ENCODE results near the gene PNMA1. TPM values are rescaled to one million over a fixed set of nuclear protein-coding genes. Genes with fewer than 3 reads are reported as not detected.

The PNMA1 gene
- total and polyA plus RNA-seq, 2 of the 13 experiments (the other 11 are each of a cell fraction or from before 2014, with no cell fraction given) = 7.0 to 8.3 TPM

DNA sequence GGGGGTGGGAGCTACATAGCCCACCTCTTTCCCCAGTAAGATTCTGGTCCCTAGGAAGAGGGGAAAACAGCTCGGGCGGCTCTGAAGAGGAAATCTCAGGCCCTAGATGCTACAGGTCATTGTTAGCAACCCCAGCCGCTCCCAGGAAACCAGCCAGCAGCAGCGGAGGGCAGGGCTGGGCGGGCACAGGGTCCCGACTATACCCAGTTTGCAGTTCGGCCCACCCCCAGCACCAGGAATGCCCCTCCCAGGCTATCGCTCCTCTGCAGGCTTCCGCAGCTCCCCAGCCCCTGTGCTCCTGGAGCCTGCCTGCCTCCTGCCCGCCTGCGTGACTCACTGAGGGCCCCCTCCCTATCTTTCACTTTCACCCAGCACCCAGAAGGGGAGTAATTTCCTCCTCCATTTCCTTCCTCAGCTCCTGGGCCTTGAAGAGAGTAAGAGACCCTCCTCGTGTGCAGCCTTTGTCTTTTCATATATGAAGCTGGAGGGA is 27.2 kb upstream of the PNMA1 start (continued):
- TF ChIP-seq, protein P1, sequence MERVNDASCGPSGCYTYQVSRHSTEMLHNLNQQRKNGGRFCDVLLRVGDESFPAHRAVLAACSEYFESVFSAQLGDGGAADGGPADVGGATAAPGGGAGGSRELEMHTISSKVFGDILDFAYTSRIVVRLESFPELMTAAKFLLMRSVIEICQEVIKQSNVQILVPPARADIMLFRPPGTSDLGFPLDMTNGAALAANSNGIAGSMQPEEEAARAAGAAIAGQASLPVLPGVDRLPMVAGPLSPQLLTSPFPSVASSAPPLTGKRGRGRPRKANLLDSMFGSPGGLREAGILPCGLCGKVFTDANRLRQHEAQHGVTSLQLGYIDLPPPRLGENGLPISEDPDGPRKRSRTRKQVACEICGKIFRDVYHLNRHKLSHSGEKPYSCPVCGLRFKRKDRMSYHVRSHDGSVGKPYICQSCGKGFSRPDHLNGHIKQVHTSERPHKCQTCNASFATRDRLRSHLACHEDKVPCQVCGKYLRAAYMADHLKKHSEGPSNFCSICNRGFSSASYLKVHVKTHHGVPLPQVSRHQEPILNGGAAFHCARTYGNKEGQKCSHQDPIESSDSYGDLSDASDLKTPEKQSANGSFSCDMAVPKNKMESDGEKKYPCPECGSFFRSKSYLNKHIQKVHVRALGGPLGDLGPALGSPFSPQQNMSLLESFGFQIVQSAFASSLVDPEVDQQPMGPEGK (CRISPR knock-in tag; IDR thresholded peaks at IDR 0.05) = peak; percentile 89
- no peak for TF ChIP-seq SYNCRIP (IDR thresholded peaks at IDR 0.05; ENCODE audit: insufficient read depth, low read depth, low read length)
- TF ChIP-seq HNRNPLL (IDR thresholded peaks at IDR 0.05; ENCODE audit: low read depth, low read length, poor library complexity, severe bottlenecking) = peak; percentile 40
- no peak for TF ChIP-seq LCORL (IDR thresholded peaks at IDR 0.05)
- no peak for TF ChIP-seq LCORL (CRISPR knock-in tag; IDR thresholded peaks at IDR 0.05)
- no peak for TF ChIP-seq MAZ (IDR thresholded peaks at IDR 0.05; ENCODE audit: borderline replicate concordance, low read depth, low read length)
- TF ChIP-seq MAZ (CRISPR knock-in tag; IDR thresholded peaks at IDR 0.05; ENCODE audit: low read depth) = 0 out of 2 replicates have a peak, but pooled peaks have one; percentile 39
- no peak for TF ChIP-seq ARID2 (CRISPR knock-in tag; IDR thresholded peaks at IDR 0.05; ENCODE audit: borderline replicate concordance)
- no peak for TF ChIP-seq TCF12 (IDR thresholded peaks at IDR 0.05)
- TF ChIP-seq TCF12 (CRISPR knock-in tag; IDR thresholded peaks at IDR 0.05) = no peak
- TF ChIP-seq ZMYM3 (CRISPR knock-in tag; IDR thresholded peaks at IDR 0.05) = no peak
- TF ChIP-seq NFYC (CRISPR knock-in tag; IDR thresholded peaks at IDR 0.05) = no peak
- TF ChIP-seq SIX1 (CRISPR knock-in tag; IDR thresholded peaks at IDR 0.05; ENCODE audit: borderline replicate concordance) = no peak
- TF ChIP-seq ZNF839 (CRISPR knock-in tag; IDR thresholded peaks at IDR 0.05; ENCODE audit: borderline replicate concordance) = no peak
- TF ChIP-seq, protein P2, sequence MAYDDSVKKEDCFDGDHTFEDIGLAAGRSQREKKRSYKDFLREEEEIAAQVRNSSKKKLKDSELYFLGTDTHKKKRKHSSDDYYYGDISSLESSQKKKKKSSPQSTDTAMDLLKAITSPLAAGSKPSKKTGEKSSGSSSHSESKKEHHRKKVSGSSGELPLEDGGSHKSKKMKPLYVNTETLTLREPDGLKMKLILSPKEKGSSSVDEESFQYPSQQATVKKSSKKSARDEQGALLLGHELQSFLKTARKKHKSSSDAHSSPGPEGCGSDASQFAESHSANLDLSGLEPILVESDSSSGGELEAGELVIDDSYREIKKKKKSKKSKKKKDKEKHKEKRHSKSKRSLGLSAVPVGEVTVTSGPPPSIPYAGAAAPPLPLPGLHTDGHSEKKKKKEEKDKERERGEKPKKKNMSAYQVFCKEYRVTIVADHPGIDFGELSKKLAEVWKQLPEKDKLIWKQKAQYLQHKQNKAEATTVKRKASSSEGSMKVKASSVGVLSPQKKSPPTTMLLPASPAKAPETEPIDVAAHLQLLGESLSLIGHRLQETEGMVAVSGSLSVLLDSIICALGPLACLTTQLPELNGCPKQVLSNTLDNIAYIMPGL (CRISPR knock-in tag; IDR thresholded peaks at IDR 0.05; ENCODE audit: borderline replicate concordance in 1 of 2, low read depth in 1 of 2) = no peak
- no peak for TF ChIP-seq ATF7 (IDR thresholded peaks at IDR 0.05)
- no peak for TF ChIP-seq ATF7 (CRISPR knock-in tag; IDR thresholded peaks at IDR 0.05)
- no peak for TF ChIP-seq ETV5 (CRISPR knock-in tag; IDR thresholded peaks at IDR 0.05; ENCODE audit: borderline replicate concordance)
- no peak for TF ChIP-seq ZNF251 (CRISPR knock-in tag; IDR thresholded peaks at IDR 0.05)
- TF ChIP-seq ZKSCAN1 (IDR thresholded peaks at IDR 0.05; ENCODE audit: low read length) = no peak
- TF ChIP-seq SSRP1 (CRISPR knock-in tag; IDR thresholded peaks at IDR 0.05) = no peak
- TF ChIP-seq STAT5B (CRISPR knock-in tag; IDR thresholded peaks at IDR 0.05) = no peak
- TF ChIP-seq, protein P3, sequence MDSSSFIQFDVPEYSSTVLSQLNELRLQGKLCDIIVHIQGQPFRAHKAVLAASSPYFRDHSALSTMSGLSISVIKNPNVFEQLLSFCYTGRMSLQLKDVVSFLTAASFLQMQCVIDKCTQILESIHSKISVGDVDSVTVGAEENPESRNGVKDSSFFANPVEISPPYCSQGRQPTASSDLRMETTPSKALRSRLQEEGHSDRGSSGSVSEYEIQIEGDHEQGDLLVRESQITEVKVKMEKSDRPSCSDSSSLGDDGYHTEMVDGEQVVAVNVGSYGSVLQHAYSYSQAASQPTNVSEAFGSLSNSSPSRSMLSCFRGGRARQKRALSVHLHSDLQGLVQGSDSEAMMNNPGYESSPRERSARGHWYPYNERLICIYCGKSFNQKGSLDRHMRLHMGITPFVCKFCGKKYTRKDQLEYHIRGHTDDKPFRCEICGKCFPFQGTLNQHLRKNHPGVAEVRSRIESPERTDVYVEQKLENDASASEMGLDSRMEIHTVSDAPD (CRISPR knock-in tag; IDR thresholded peaks at IDR 0.05) = no peak

Data from HepG2 (cell line).